IMR-90 (cell line): Measurements from ENCODE around the gene ALKBH5. TPM values are rescaled to one million over a fixed set of nuclear protein-coding genes. Genes with fewer than 3 reads are reported as not detected.

Source experiments
- ATAC-seq: fragments of 200-7000 bp; cut with Tn5 transposase; 2 replicates; pipeline ENCODE4 v1.9.1; 2020; ENCODE audit warnings: low read depth, mild to moderate bottlenecking, moderate library complexity
- BruUV-seq: library from RNA; stranded (reverse); fragments of 400-500 nt; replicated peaks from 2 replicates; lab custom pipeline; 2021; lab: Mats Ljungman, UMichigan
- CTCF ChIA-PET: fragments of 300-600 bp; formaldehyde crosslinking; extraction: SDS; loops from one replicate; lab custom pipeline; 2021; ENCODE audit warnings: antibody characterized with exemption; lab: Yijun Ruan, JAX
- POLR2A ChIA-PET: fragments of 300-600 bp; sonication (Branson Sonifier 250); formaldehyde crosslinking; loops from one replicate; lab custom pipeline; 2022; ENCODE audit warnings: antibody characterized with exemption; ENCODE audit not compliant: unreplicated experiment; lab: Charles Lee
- DNase-seq: peaks from one replicate; pipeline ENCODE4 v3.0.0; 2013
- H2AFZ ChIP-seq: replicated peaks from 2 replicates; pipeline ENCODE3; 2013; ENCODE audit warnings: low read length, mild to moderate bottlenecking; ENCODE audit not compliant: poor library complexity
- H2AK5ac ChIP-seq: 2 replicates; pipeline ENCODE4 v1.6.1; 2013; ENCODE audit warnings: low read depth, low read length, inconsistent platforms
- H2AK9ac ChIP-seq: replicated peaks from 2 replicates; pipeline ENCODE3; 2013; ENCODE audit warnings: mild to moderate bottlenecking, low read depth, low read length, moderate library complexity; ENCODE audit not compliant: poor library complexity
- H2BK120ac ChIP-seq: 2 replicates; pipeline ENCODE4 v1.6.1; 2013; ENCODE audit warnings: low read depth, low read length, inconsistent platforms
- H2BK15ac ChIP-seq: 3 replicates; pipeline ENCODE4 v1.6.1; 2013; ENCODE audit warnings: low read depth, low read length, inconsistent platforms
- H2BK20ac ChIP-seq: 2 replicates; pipeline ENCODE4 v1.6.1; 2013; ENCODE audit warnings: low read depth, mild to moderate bottlenecking, inconsistent platforms, low read length, moderate library complexity
- H2BK5ac ChIP-seq: 2 replicates; pipeline ENCODE4 v1.6.1; 2013; ENCODE audit warnings: mild to moderate bottlenecking, low read depth, low read length, inconsistent platforms; ENCODE audit not compliant: poor library complexity, severe bottlenecking
- H3K14ac ChIP-seq: replicated peaks from 2 replicates; pipeline ENCODE4 v1.6.1; 2013; ENCODE audit warnings: low read depth, low read length, inconsistent platforms
- H3K18ac ChIP-seq: 2 replicates; pipeline ENCODE4 v1.6.1; 2013; ENCODE audit warnings: low read depth, low read length, control low read depth
- H3K23ac ChIP-seq: 2 replicates; pipeline ENCODE4 v1.6.1; 2013; ENCODE audit warnings: low read depth, low read length, inconsistent platforms
- H3K27ac ChIP-seq: 2 replicates; pipeline ENCODE4 v1.5.1; 2013; ENCODE audit warnings: mild to moderate bottlenecking, control low read depth, low read length; ENCODE audit not compliant: insufficient read depth
- H3K27me3 ChIP-seq: 2 replicates; pipeline ENCODE4 v1.6.1; 2013; ENCODE audit warnings: low read length; ENCODE audit not compliant: control insufficient read depth, insufficient read depth
- H3K36me3 ChIP-seq: 2 replicates; pipeline ENCODE4 v1.6.1; 2013; ENCODE audit warnings: low read length, mixed read lengths; ENCODE audit not compliant: control insufficient read depth, insufficient read depth
- H3K4ac ChIP-seq: 2 replicates; pipeline ENCODE4 v1.6.1; 2013; ENCODE audit warnings: low read depth, low read length, inconsistent platforms
- H3K4me1 ChIP-seq: 2 replicates; pipeline ENCODE4 v1.6.1; 2013; ENCODE audit warnings: low read length, mixed read lengths; ENCODE audit not compliant: control insufficient read depth, insufficient read depth
- H3K4me2 ChIP-seq: 2 replicates; pipeline ENCODE4 v1.6.1; 2013; ENCODE audit warnings: low read depth, mild to moderate bottlenecking, control low read depth, low read length, moderate library complexity
- H3K4me3 ChIP-seq: 2 replicates; pipeline ENCODE4 v1.5.1; 2013; ENCODE audit warnings: low read depth, mild to moderate bottlenecking, control low read depth, low read length, moderate library complexity; ENCODE audit not compliant: insufficient read depth
- H3K56ac ChIP-seq: 2 replicates; pipeline ENCODE4 v1.6.1; 2013; ENCODE audit warnings: low read length, inconsistent platforms; ENCODE audit not compliant: insufficient read depth; ENCODE audit errors: extremely low read depth
- H3K79me1 ChIP-seq, 2 experiments: 2 replicates each; pipeline ENCODE4 v1.6.1; 2013; ENCODE audit warnings: low read length in 2 of 2, inconsistent platforms in 1 of 2, low read depth in 1 of 2
- H3K9ac ChIP-seq: 2 replicates; pipeline ENCODE4 v1.6.1; 2013; ENCODE audit warnings: low read depth, low read length, control low read depth
- H3K9me1 ChIP-seq: 2 replicates; pipeline ENCODE4 v1.6.1; 2013; ENCODE audit warnings: low read length, inconsistent platforms; ENCODE audit not compliant: insufficient read depth
- H3K9me3 ChIP-seq: 2 replicates; pipeline ENCODE4 v1.6.1; 2013; ENCODE audit warnings: low read length; ENCODE audit not compliant: control insufficient read depth, insufficient read depth
- H4K20me1 ChIP-seq: 2 replicates; pipeline ENCODE4 v1.6.1; 2013; ENCODE audit warnings: low read length, inconsistent platforms; ENCODE audit not compliant: insufficient read depth
- H4K5ac ChIP-seq: 2 replicates; pipeline ENCODE4 v1.6.1; 2013; ENCODE audit warnings: mild to moderate bottlenecking, low read depth, low read length, control low read depth
- H4K8ac ChIP-seq, 2 experiments: 2 replicates each; pipeline ENCODE4 v1.6.1; 2013; ENCODE audit warnings: low read depth in 2 of 2, low read length in 2 of 2, control low read depth in 1 of 2, inconsistent platforms in 1 of 2
- H4K91ac ChIP-seq: 2 replicates; pipeline ENCODE4 v1.6.1; 2013; ENCODE audit warnings: low read depth, low read length, inconsistent platforms; ENCODE audit not compliant: insufficient read depth
- CEBPB ChIP-seq: IDR thresholded peaks from 2 replicates; pipeline ENCODE4 v1.6.1; 2012; ENCODE audit warnings: low read depth, low read length, improper control_type of control experiment
- CHD1 ChIP-seq: IDR thresholded peaks from 2 replicates; pipeline ENCODE4 v1.6.1; 2012; ENCODE audit warnings: low read depth, low read length, improper control_type of control experiment
- MAZ ChIP-seq: IDR thresholded peaks from 2 replicates; pipeline ENCODE4 v1.6.1; 2012; ENCODE audit warnings: low read depth, mild to moderate bottlenecking, low read length, improper control_type of control experiment, moderate library complexity, borderline replicate concordance
- WGBS, 2 experiments: methylation state at CpG; one replicate each; pipeline versions ENCODE4 v1.1.5 to v1.1.7; 2013; ENCODE audit warnings: missing lambda C conversion rate in 2 of 2; ENCODE audit not compliant: insufficient read length in 1 of 2; ENCODE audit errors: extremely low coverage in 2 of 2; 5-methylcytosine and 5-hydroxymethylcytosine counted together
- dilution Hi-C: fragments of 300-500 bp; cut with HindIII; formaldehyde crosslinking; loops from one replicate; pipeline ENCODE4 v1.14.3; 2018; ENCODE audit warnings: low sequenced_read_pairs; ENCODE audit not compliant: unreplicated experiment
- in situ Hi-C: fragments of 300-500 bp; cut with MboI; formaldehyde crosslinking; loops from 3 replicates; pipeline ENCODE4 v1.14.3; 2019; ENCODE audit warnings: low sequenced_read_pairs, inconsistent platforms, mixed read lengths
- intact Hi-C: fragments of 100-400 bp; cut with micrococcal nuclease; formaldehyde crosslinking; loops from 2 replicates; pipeline ENCODE4 v1.10.0; 2022
- polyA plus RNA-seq, 3 experiments: library from polyadenylated mRNA; depleted of rRNA; stranded (reverse); fragments of >200 nt; gene quantifications; 2 replicates each; pipeline ENCODE4 v1.2.3, GENCODE V29; 2012; ENCODE audit warnings: low replicate concordance in 1 of 3
- total RNA-seq: library from RNA; depleted of rRNA; stranded (reverse); fragments of >200 nt; gene quantifications from 2 replicates; pipeline ENCODE4 v1.2.3, GENCODE V29; 2012

Gene ALKBH5
- total and polyA plus RNA-seq, 2 of the 4 experiments (the other 2 are of a cell fraction): 57.6 to 79.6 TPM

DNA sequence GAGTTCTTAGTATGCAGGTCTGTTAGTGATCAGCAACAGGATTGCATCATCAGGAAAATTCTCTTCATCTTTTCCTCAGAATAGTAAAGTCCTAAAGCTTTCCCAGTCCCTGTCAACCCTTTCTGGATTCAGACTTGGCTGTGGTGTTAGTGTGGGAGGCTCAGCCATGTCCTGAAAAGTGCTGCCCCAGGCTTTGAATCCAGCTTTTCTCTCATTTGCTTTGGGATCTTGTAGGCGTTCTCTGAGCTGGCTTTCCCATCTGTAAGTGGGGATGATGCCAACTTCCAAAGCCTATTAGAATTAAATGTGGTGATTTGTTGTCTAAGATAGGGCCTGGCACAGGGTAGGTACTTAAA, 3.0 kb downstream of the ALKBH5 start:
- Histone ChIP-seq H2BK15ac (no peak overlapping the region), H4K5ac (no peak overlapping the region), H3K27ac (peak overlapping the region; percentile 53; the same call in 1 of the 2 replicates), H3K9me3 (no peaks in the 10 kb centered on the region), H2BK120ac (no peak overlapping the region), H4K20me1 (peaks cover 73% of the 10 kb centered on the region), H3K4me3 (peak overlapping the region; percentile 51), H2BK20ac (no peak overlapping the region), H3K4ac (peak overlapping the region; percentile 22), H3K23ac (peak overlapping the region; percentile 96), H4K91ac (no peak overlapping the region; the same call in 1 of the 2 replicates), H3K9me1 (peaks cover 44% of the 10 kb centered on the region), H2BK5ac (no peak overlapping the region), H3K36me3 (peaks cover 29% of the 10 kb centered on the region), H3K79me1 (peaks cover 17 to 75% of the 10 kb centered on the region in 2 experiments), H3K18ac (no peak overlapping the region), H2AK9ac (no peak overlapping the region), H3K4me1 (peaks cover 37% of the 10 kb centered on the region), H3K14ac (peak overlapping the region; percentile 69), H3K4me2 (peak overlapping the region; percentile 89), H3K9ac (peak overlapping the region; percentile 92), H2AK5ac (peak overlapping the region; percentile 35), H3K27me3 (no peaks in the 10 kb centered on the region), H3K56ac (0 out of 2 replicates have a peak overlapping the region, but pooled peaks have one; percentile 8), H4K8ac (no peak overlapping the region), H2AFZ (no peak overlapping the region)
- no TSS peak for BruUV-seq
- WGBS, 2 experiments: no CpG with 5 or more reads among the region's 1 CpG
- DNase-seq: peak; percentile 47
- in situ Hi-C loops: no loop called here
- TF ChIP-seq MAZ: no peak
- peak; percentile 93 for TF ChIP-seq CEBPB
- no peak for TF ChIP-seq CHD1
- intact Hi-C loops: no loop called here
- POLR2A ChIA-PET: no interaction called here
- dilution Hi-C loops: no loop called here
- CTCF ChIA-PET: no interaction called here
- ATAC-seq: no peak
